HG03469 (cell line): ENCODE measurements around the gene CCDC88C.

Experiments
- ATAC-seq: cut with Tn5 transposase; IDR thresholded peaks from one replicate; pipeline ENCODE4 v1.9.1; 2021; ENCODE audit warnings: mild to moderate bottlenecking, moderate library complexity, moderate number of reproducible peaks; ENCODE audit not compliant: unreplicated experiment

The CCDC88C gene

GRCh38 chr14:91378930-91379578 lies 38.6 kb downstream of the CCDC88C start:
- no peak for ATAC-seq

GRCh38 chr14:91377700-91378652 lies 39.6 kb downstream of the CCDC88C start:
- no peak for ATAC-seq

- ATAC-seq, result no peak
Measured at GRCh38 chr14:91376547-91377477, 40.8 kb downstream of the CCDC88C start.

- no peak for ATAC-seq
Measured at GRCh38 chr14:91375720-91376452, 41.7 kb downstream of the CCDC88C start.

- no peak for ATAC-seq
Measured at GRCh38 chr14:91374879-91375702, 42.5 kb downstream of the CCDC88C start.

- ATAC-seq, result no peak
Measured at GRCh38 chr14:91374287-91374878, 43.2 kb downstream of the CCDC88C start.

GRCh38 chr14:91373591-91374254 lies 43.9 kb downstream of the CCDC88C start:
- ATAC-seq, result peak; percentile 59

GRCh38 chr14:91372671-91373495 lies 44.7 kb downstream of the CCDC88C start:
- peak; percentile 5 for ATAC-seq

- ATAC-seq, result no peak
Measured at GRCh38 chr14:91371990-91372375, 45.6 kb downstream of the CCDC88C start.

- no peak for ATAC-seq
Measured at GRCh38 chr14:91371011-91371989, 46.3 kb downstream of the CCDC88C start.

GRCh38 chr14:91369628-91370445 lies 47.8 kb downstream of the CCDC88C start:
- no peak for ATAC-seq

GRCh38 chr14:91368776-91369416 lies 48.7 kb downstream of the CCDC88C start:
- ATAC-seq, result no peak

- ATAC-seq, result peak; percentile 68
Measured at GRCh38 chr14:91367173-91368171, 50.1 kb downstream of the CCDC88C start.

- no peak for ATAC-seq
Measured at GRCh38 chr14:91366749-91367148, 50.9 kb downstream of the CCDC88C start.
